Measurements from ENCODE around the gene GPANK1.

GRCh38 chr6:31651602-31652191, 13.1 kb downstream of the GPANK1 start:
- TF ChIP-seq CTCF (IDR thresholded peaks at IDR 0.05) = no peak
- TF ChIP-seq POLR2A (IDR thresholded peaks at IDR 0.05) = no peak
